Body of pancreas (tissue), 4 donors: ENCODE measurements around the gene PTPRM.

Source experiments
- POLR2A ChIP-seq, 3 donors: fragments of 450-650 bp; IDR thresholded peaks; one replicate each; pipeline ENCODE4 v1.6.1; 2016; ENCODE audit warnings: antibody characterized with exemption in 3 of 3, mild to moderate bottlenecking in 2 of 3
- TF ChIP-seq, protein P1 (sequence below), 7 experiments: fragments of 450-650 bp in 4 of 7; fragments of 200-600 bp in 3 of 7; sonication (generic) in 3 of 7; IDR thresholded peaks; one replicate each; pipeline ENCODE4 v1.5.1; 2016 to 2019; ENCODE audit warnings: antibody characterized with exemption in 7 of 7

DNA sequence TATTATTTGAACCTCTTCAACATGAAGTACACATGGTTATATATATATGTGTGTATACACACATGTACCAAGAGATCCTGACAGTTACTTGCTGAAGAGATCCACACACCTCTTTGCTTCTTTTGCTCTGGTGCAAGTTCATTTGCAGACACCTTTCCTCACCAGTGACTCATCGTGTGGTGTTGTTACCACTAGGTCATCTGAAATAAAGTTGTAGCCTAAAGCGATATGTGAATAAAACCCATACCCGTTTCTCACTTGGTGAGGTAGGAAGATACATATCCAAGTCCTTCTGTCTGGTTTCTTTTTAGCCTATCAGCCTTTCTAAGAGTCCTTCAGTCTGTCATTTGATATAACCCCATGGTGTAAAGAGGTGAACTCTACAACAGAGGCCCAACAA is 662.7 kb downstream of the PTPRM start:
- TF ChIP-seq POLR2A (IDR thresholded peaks at IDR 0.05) = no peak
- TF ChIP-seq, protein P1, sequence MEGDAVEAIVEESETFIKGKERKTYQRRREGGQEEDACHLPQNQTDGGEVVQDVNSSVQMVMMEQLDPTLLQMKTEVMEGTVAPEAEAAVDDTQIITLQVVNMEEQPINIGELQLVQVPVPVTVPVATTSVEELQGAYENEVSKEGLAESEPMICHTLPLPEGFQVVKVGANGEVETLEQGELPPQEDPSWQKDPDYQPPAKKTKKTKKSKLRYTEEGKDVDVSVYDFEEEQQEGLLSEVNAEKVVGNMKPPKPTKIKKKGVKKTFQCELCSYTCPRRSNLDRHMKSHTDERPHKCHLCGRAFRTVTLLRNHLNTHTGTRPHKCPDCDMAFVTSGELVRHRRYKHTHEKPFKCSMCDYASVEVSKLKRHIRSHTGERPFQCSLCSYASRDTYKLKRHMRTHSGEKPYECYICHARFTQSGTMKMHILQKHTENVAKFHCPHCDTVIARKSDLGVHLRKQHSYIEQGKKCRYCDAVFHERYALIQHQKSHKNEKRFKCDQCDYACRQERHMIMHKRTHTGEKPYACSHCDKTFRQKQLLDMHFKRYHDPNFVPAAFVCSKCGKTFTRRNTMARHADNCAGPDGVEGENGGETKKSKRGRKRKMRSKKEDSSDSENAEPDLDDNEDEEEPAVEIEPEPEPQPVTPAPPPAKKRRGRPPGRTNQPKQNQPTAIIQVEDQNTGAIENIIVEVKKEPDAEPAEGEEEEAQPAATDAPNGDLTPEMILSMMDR (IDR thresholded peaks at IDR 0.05) = no peak
